Hematopoietic multipotent progenitor cell treated with erythropoietin and hydrocortisone succinate and interleukin-3 and kit ligand, for 6 days (in vitro differentiated cells): ENCODE results near the gene UTF1.

Experiments used
- DNase-seq: peaks from one replicate; pipeline ENCODE4 v3.0.0-alpha.2; 2015

The UTF1 gene

GRCh38 chr10:133230044-133230361 is at the start of gene UTF1:
TSS of gene UTF1 (plus strand) at chr10:133230217. CDS start at chr10:133230289, 72 bp downstream.
- DNase-seq, result no peak

GRCh38 chr10:133180965-133181639 is 48.9 kb upstream of the UTF1 start:
- DNase-seq, result no peak

GRCh38 chr10:133182190-133182589 is 47.8 kb upstream of the UTF1 start:
- DNase-seq, result no peak

GRCh38 chr10:133182791-133183645 is 47.0 kb upstream of the UTF1 start:
- no peak for DNase-seq

GRCh38 chr10:133183646-133184378 is 46.2 kb upstream of the UTF1 start:
- no peak for DNase-seq

GRCh38 chr10:133184591-133185244 is 45.3 kb upstream of the UTF1 start:
- no peak for DNase-seq

GRCh38 chr10:133185421-133185820 is 44.6 kb upstream of the UTF1 start:
- no peak for DNase-seq

- no peak for DNase-seq
These were observed 44.1 kb upstream of the UTF1 start for GRCh38 chr10:133185916-133186315.

- no peak for DNase-seq
These were observed 43.5 kb upstream of the UTF1 start for GRCh38 chr10:133186416-133187090.

GRCh38 chr10:133187091-133187905 is 42.7 kb upstream of the UTF1 start:
- no peak for DNase-seq

- DNase-seq, result no peak
These were observed 41.9 kb upstream of the UTF1 start for GRCh38 chr10:133187906-133188681.

GRCh38 chr10:133189256-133189655 is 40.8 kb upstream of the UTF1 start:
- DNase-seq, result no peak

- no peak for DNase-seq
These were observed 40.3 kb upstream of the UTF1 start for GRCh38 chr10:133189726-133190125.

GRCh38 chr10:133190225-133190624 is 39.8 kb upstream of the UTF1 start:
- no peak for DNase-seq

- no peak for DNase-seq
These were observed 38.4 kb upstream of the UTF1 start for GRCh38 chr10:133191651-133192050.

- DNase-seq, result no peak
These were observed 35.9 kb upstream of the UTF1 start for GRCh38 chr10:133194151-133194550.

GRCh38 chr10:133195096-133195495 is 34.9 kb upstream of the UTF1 start:
- DNase-seq, result no peak

- DNase-seq, result no peak
These were observed 34.4 kb upstream of the UTF1 start for GRCh38 chr10:133195611-133196010.

GRCh38 chr10:133196221-133196915 is 33.6 kb upstream of the UTF1 start:
- DNase-seq, result no peak
